Ectodermal cell (in vitro differentiated cells): ENCODE results near the gene ZNF799.
"Not testable (repeated sequence)": the region's sequence is repeated elsewhere in the genome, so short reads cannot be mapped to it uniquely, and the experiment has no call there.

Experiments
- H3K27ac ChIP-seq: 2 replicates; pipeline ENCODE4 v1.7.0; 2013; ENCODE audit warnings: mild to moderate bottlenecking, low read depth, low read length; ENCODE audit not compliant: insufficient read depth, poor library complexity, severe bottlenecking
- H3K27me3 ChIP-seq: 2 replicates; pipeline ENCODE4 v1.7.0; 2013; ENCODE audit warnings: mild to moderate bottlenecking, low read length; ENCODE audit not compliant: insufficient read depth, control insufficient read depth, poor library complexity, severe bottlenecking
- H3K36me3 ChIP-seq: one replicate; pipeline ENCODE4 v1.7.0; 2013; ENCODE audit warnings: low read length; ENCODE audit not compliant: control insufficient read depth, insufficient read depth
- H3K4me1 ChIP-seq: one replicate; pipeline ENCODE4 v1.7.0; 2013; ENCODE audit warnings: low read length; ENCODE audit not compliant: control insufficient read depth, insufficient read depth
- H3K4me3 ChIP-seq: 2 replicates; pipeline ENCODE4 v1.7.0; 2013; ENCODE audit warnings: low read depth, low read length, control low read depth; ENCODE audit not compliant: insufficient read depth
- H3K9me3 ChIP-seq: 2 replicates; pipeline ENCODE4 v1.7.0; 2013; ENCODE audit warnings: mild to moderate bottlenecking, low read length, moderate library complexity; ENCODE audit not compliant: control insufficient read depth
- WGBS, 2 experiments: methylation state at CpG; one replicate each; pipeline ENCODE4 v1.1.7; 2013; ENCODE audit warnings: missing lambda C conversion rate in 2 of 2; 5-methylcytosine and 5-hydroxymethylcytosine counted together

Gene ZNF799

DNA sequence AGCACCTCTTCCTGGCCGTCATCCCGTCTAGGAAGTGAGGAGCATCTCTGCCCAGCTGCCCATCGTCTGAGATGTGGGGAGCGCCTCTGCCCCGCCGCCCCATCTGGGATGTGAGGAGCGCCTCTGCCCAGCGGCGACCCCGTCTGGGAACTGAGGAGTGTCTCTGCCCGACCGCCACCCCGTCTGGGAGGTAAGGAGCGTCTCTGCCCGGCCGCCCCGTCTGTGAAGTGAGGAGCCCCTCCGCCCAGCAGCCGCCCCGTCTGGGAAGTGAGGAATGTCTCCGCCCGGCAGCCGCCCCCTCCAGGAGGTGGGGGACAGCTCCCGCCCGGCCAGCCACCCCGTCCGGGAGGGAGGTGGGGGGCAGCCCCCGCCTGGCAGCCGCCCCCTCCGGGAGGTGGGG, 38.8 kb downstream of the ZNF799 start:
- not testable (repeated sequence) for H3K27ac ChIP-seq, H3K36me3 ChIP-seq, H3K27me3 ChIP-seq, H3K9me3 ChIP-seq, H3K4me1 ChIP-seq, H3K4me3 ChIP-seq
- WGBS, 2 experiments = 96 to 97% methylated on average over 30 of the region's 30 CpGs

DNA sequence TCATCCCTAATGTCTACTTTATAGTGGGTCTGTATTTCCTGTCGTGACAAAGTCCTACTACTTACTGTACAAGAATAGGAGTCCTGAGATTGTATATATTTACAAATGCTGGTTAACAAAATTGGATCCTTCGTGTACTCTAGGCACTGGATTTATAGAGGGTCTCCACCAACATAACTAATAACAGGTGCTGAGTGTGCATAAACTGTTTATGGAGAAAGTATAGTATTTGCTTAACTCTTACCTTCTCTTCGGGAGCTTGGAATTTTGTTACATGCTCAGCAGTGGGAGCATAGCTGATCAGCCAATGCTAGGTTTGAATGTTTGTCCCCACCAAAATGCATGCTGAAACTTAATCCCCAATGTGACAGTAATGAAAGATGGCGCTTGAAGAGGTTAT, 47.7 kb downstream of the ZNF799 start:
- Histone ChIP-seq H3K4me1 (no peaks in the 10 kb centered on the region), H3K9me3 (no peaks in the 10 kb centered on the region), H3K4me3 (no peak overlapping the region), H3K27ac (no peak overlapping the region), H3K27me3 (no peaks in the 10 kb centered on the region), H3K36me3 (peaks cover 21% of the 10 kb centered on the region)
- 92 to 96% methylated on average over 4 of the region's 4 CpGs for WGBS, 2 experiments

DNA sequence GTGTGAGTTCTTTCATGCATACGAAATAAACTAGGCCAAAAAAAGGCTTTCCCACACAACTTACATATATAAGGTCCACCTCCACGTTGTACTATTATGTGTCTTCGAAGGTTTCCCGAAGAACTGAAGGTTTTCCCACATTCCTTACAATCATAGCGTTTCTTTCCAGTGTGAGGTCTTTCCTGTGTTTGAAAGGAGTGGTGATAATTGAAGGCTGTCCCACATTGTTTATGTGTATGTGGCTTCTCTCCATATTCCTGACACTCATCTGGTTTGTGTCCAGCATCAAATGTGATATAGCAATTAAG, 50.2 kb downstream of the ZNF799 start:
- Histone ChIP-seq H3K27me3 (no peaks in the 10 kb centered on the region), H3K27ac (no peak overlapping the region), H3K9me3 (no peaks in the 10 kb centered on the region), H3K4me3 (no peak overlapping the region), H3K4me1 (no peaks in the 10 kb centered on the region), H3K36me3 (peaks cover 21% of the 10 kb centered on the region)
- WGBS, 2 experiments = 95 to 97% methylated on average over 4 to 5 of the region's 5 CpGs

DNA sequence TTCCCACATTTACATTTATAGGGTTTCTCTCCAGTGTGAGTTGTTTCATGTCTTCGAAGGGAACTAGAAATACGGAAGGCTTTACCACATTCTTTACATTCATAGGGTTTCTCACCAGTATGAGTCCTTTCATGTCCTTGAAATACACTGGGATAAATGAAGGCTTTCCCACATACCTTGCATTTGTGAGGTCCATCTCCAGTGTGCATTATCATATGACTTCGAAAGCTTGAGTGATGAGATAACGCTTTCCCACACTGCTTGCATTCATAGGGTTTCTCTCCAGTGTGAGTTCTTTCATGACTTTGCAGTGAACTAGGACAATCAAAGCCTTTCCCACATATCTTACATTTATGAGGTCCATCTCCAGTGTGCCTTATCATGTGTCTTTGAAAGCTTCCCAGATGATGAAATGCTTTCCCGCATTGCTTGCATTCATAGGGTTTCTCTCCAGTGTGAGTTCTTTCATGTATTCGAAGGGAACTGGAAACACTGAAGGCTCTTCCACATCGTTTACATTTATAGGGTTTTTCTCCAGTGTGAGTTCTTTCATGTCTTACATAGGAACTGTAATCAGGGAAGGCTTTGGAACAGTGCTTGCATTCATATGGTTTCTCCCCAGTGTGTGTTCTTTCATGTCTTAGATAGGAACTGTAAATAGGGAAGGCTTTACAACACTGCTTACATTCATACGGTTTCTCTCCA, 50.7 kb downstream of the ZNF799 start:
- no peak overlapping the region for H3K4me3 ChIP-seq
- WGBS, 2 experiments = 95 to 98% methylated on average over 8 of the region's 8 CpGs
- H3K36me3 ChIP-seq = peaks cover 21% of the 10 kb centered on the region
- H3K4me1 ChIP-seq = no peaks in the 10 kb centered on the region
- H3K9me3 ChIP-seq = no peaks in the 10 kb centered on the region
- H3K27me3 ChIP-seq = no peaks in the 10 kb centered on the region
- H3K27ac ChIP-seq = no peak overlapping the region

DNA sequence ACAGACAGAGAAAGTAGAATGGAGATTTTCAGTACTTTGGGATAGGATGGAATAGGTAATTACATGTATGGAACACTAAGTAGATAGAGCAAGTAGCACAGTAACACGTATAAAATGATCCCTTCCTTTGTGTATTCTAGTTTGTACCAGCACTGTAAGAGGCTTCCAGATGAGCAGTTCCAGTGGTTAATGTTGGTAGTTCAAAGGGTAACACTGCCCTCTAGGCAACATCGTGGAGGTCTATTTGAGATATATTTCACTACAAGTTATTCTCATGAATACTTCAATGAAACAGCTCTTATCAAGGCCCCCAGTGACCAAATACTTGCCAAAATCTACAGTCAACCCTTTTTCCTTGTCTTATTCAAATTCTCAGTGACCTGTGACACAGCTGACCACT, 54.2 kb downstream of the ZNF799 start:
- Histone ChIP-seq H3K4me3 (no peak overlapping the region), H3K36me3 (peaks cover 21% of the 10 kb centered on the region), H3K9me3 (peaks cover 5% of the 10 kb centered on the region), H3K4me1 (no peaks in the 10 kb centered on the region), H3K27ac (no peak overlapping the region), H3K27me3 (no peaks in the 10 kb centered on the region)
- WGBS, 2 experiments = 84 to 94% methylated on average over 2 of the region's 2 CpGs

DNA sequence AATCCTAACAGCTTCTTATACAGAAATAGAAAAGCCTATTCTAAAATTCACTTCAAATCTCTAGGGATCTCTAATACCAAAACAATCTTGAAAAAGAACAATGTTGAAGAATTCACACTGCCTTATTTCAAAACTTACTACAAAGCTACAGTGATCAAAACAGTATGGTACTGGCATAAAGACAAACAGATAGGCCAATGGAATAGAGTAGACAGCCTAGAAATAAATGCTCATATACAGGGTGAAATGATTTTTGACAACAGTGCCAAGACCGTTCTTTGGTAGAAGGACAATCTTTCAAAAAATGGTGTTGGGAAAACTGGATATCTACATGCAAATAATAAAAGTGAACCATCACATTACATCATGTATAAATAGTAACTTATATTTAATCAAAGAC, 55.9 kb downstream of the ZNF799 start:
- 92 to 100% methylated on average over 1 of the region's 1 CpG for WGBS, 2 experiments
- Histone ChIP-seq H3K27me3 (no peaks in the 10 kb centered on the region), H3K9me3 (peaks cover 5% of the 10 kb centered on the region)

More for the DNA sequence above, 55.9 kb downstream of the ZNF799 start:
- Histone ChIP-seq H3K36me3 (peaks cover 7% of the 10 kb centered on the region), H3K27ac (no peak overlapping the region), H3K4me3 (no peak overlapping the region), H3K4me1 (no peaks in the 10 kb centered on the region)
